ENCODE results near the gene OR6C3.
"Not testable (repeated sequence)": the region's sequence is repeated elsewhere in the genome, so short reads cannot be mapped to it uniquely, and the experiment has no call there.

OR6C3 gene

DNA sequence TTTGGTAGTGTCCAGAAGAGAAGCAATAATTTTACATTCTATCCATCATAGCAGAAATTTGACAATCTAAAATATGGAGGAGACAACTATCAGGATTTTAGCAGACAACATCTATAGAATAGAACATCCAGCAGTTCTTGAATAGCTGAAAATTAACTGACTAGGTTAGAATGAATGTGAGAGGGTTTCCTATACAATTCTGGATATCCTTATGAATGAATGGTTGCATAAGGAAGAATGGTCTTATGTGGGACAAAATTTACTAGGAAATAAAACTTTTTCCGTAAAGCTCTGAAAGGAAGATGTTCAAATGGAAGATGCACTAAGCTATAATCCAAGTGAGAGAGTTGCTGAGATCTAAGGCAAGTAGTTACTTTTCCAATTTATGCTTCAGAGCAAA lies at the start of gene OR6C3:
OR6C3 (plus strand) TSS at position 301 of the 400 bp plus-strand sequence. CDS start 955 bp downstream, outside the sequence.
- DNase-seq (ENCODE audit: low spot score) = no peak

DNA sequence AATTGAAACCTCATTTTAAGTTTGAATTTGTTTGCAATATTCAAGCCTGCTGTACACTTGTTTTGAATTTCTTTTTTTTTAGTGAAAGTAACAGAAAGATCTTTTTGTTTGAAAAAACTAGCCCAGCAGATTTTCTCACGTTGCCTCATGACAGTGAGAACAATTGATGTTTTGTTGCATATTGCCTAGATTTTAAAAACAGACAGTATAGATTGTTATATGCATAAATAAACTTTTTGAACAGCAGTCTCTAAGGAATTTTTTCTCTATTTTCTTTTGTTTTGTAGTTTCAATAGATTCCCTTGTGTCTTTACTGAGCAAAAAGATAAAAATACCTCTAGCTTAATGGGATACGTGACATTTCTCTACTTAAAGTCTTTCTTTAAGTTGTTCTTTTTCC lies 49.6 kb upstream of the OR6C3 start:
- DNase-seq (ENCODE audit: low spot score) = no peak

DNA sequence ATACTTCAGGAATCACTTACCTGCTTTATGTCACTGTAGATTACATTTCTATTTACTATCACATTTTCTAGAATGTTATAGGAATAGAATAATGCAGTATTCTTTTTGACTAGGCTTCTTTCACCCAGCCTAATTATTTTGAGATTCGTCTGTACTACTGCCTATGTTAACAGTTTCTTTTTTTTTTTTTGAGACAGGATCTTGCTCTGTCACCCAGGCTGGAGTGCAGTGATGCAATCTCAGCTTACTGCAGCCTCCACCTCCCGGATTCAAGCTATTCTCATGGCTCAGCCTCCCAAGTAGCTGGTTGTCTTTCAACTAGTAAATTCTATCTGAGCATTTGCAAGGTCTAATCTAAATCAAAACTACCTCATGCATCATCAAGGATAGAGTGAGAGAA lies 40.5 kb upstream of the OR6C3 start:
- DNase-seq (ENCODE audit: low spot score) = no peak

DNA sequence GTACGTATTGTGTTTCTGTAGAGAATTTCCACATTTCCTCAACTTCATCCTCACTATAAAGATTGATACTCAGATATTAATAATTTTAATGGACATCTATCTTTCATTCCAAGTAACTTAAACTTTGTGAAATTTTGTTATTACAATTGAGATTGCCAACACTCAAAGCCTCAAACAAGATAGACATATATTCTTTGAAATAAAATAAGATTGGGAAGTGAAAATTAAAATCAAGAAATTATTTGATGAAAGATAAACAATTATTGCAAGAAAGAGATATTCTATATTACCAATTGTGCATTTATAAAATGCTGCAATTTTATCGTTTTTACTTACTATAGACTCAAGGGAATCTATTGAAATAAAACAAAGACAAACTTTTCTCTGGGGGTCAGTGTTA lies 34.1 kb upstream of the OR6C3 start, which contains the start of gene OR6C6:
OR6C6 (minus strand) TSS at position 101 of the 400 bp plus-strand sequence. CDS start 1,337 bp downstream, outside the sequence.
- no peak for DNase-seq (ENCODE audit: low spot score)

DNA sequence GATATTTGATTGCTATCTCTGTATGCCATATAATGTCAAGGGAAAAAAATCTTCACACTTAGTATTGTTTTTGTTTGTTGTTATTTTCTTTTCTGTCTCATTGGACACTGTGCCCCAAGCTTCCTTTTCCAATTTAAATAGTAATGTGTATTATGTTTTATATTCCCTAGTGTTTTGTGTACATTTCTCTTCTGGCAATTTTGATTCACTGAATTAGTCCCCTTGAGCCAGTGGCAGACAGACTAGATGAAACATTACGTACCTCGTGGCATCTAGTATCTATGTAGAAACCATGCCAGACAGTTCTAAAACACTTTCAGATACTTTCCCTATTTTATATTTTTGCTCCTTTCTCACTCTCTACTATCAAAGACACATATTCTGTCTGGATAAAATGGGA lies 16.5 kb upstream of the OR6C3 start, which contains the start of gene OR6C1:
OR6C1 (plus strand) TSS at position 301 of the 400 bp plus-strand sequence. CDS start 6,257 bp downstream, outside the sequence.
- DNase-seq (ENCODE audit: low spot score) = no peak

DNA sequence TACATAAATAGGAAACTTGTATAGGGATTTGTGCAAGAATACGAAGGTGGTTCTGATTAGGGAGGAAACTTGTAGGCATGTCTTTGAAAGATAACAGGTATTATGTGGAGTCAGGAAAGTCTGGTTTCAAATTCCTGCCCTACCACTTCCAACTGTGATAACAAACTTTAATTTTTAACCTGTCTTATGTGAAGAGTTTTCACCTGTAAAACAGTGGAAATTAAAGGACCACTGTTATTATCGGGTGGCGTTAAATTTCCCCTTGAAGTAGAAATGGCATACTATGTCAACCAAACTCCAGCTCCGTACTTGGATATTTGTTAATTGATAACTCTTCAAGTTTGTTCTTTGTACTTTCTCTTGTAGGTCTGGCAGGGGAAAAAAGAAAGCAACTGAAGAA lies 10.3 kb upstream of the OR6C3 start:
- no peak for DNase-seq (ENCODE audit: low spot score)

DNA sequence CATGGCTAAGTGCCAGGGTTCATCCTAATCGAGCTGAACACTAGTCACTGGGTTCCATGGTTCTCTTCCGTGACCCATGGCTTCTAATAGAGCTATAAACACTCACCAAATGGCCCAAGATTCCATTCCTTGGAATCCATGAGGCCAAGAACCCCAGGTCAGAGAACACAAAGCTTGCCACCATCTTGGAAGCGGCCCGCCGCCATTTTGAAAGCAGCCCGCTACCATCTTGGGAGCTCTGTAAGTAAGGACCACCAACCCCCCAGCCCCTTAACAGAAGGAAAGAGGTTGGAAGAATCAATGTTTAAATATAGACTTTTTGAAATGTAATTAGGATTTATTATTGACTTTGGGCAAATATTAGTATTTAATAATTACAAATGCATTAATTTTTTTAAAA lies 4.7 kb upstream of the OR6C3 start:
- DNase-seq (ENCODE audit: low spot score) = not testable (repeated sequence)

DNA sequence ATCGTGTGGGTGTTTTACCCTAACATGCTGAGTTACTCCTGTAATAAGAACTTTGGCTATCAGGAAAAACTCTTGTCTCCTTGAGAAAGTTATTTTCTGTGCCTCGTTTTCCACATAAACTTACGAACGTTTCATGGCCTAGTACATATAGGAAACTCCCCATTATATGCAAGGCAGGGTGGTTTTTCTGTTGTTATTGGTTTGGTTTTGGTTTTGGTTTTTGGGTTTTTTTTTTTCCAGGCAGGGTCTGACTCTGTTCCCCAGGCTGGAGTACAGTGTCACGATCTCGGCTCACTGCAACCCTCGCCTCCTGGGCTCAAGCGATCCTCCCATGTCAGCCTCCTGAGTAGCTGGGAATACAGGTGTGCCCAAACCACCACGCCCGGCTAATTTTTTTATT lies 5.5 kb downstream of the OR6C3 start:
- DNase-seq (ENCODE audit: low spot score) = no peak

DNA sequence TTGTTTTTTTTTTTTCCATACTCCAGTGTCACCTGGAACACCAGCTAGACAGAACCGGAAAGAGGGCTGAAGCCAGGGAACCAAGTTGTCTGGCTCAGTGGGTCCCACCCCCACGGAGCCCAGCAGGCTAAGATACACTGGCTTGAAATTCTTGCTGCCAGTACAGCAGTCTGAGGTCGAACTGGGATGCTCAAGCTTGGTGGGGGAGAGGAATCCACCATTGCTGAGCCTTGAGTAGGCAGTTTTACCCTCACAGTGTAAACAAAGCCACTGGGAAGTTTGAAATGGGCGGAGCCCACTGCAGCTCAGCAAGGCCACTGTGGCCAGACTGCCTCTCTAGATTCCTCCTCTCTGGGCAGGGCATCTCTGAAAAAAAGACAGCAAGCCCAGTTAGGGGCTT lies 24.8 kb downstream of the OR6C3 start:
- not testable (repeated sequence) for DNase-seq (ENCODE audit: low spot score)

DNA sequence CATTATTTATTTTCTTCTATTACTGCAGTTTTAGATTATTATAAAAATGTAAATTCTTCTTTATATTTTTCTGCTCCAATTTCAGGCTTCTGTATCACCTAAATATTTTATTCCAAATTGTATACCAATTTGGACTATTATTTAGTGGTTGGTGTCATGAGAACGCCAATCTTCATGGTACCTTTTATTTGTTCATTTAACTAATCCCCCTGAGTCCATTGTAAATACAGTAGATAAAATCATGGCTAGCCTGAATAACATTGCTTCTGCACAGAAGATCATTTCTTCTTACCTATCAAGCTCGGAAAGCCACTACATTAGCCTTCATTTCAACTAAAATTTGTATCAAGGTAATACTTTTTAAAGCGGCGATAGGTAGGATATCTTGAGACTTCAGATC lies 32.1 kb downstream of the OR6C3 start, which contains the start of gene OR6C75:
OR6C75 (plus strand) TSS at position 301 of the 400 bp plus-strand sequence. CDS start 2,136 bp downstream, outside the sequence.
- no peak for DNase-seq (ENCODE audit: low spot score)

DNA sequence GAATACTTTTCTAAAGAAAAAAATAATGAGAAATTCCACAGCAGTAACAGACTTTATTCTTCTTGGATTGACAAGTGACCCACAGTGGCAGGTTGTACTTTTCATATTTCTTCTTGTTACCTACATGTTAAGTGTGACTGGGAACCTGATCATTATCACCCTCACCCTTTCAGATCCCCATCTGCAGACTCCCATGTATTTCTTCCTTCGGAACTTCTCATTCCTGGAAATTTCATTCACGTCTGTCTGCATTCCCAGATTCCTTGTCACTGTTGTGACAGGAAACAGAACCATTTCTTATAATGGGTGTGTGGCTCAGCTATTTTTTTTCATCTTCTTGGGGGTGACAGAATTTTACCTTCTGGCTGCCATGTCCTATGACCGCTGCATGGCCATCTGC lies 34.5 kb downstream of the OR6C3 start:
- no peak for DNase-seq (ENCODE audit: low spot score)

DNA sequence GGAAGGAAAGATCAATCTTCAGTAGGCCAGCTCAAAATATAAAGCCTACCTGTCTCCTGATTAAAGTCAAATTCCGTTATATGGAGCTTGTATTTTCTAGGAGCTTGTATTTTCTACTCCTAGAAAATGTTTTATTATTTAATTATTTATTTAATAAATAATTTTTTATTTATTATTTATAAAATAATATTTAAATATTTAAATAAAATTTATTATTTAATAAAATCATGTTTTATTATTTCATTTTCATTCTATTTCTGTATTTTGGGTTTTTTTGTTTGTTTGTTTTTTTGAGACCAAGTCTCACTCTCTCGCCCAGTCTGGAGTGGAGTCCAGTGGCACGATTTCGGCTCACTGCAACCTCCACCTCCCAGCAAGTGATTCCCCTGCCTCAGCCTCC lies 42.0 kb downstream of the OR6C3 start:
- no peak for DNase-seq (ENCODE audit: low spot score)

Data from HuH-7 (cell line).